Measurements from ENCODE around the gene PPP1R1B.

The PPP1R1B gene

GRCh38 chr17:39658760-39659159 lies 32.0 kb downstream of the PPP1R1B start:
- no peak for DNase-seq

- DNase-seq, result no peak
Measured at GRCh38 chr17:39659279-39660010, 32.7 kb downstream of the PPP1R1B start.

GRCh38 chr17:39660011-39660360 lies 33.2 kb downstream of the PPP1R1B start:
- DNase-seq, result no peak

- DNase-seq, result no peak
Measured at GRCh38 chr17:39660397-39661385, 33.9 kb downstream of the PPP1R1B start.

GRCh38 chr17:39661744-39662541 lies 35.2 kb downstream of the PPP1R1B start:
- no peak for DNase-seq

GRCh38 chr17:39662551-39663339 lies 36.0 kb downstream of the PPP1R1B start:
- DNase-seq, result no peak

GRCh38 chr17:39663340-39663687 lies 36.6 kb downstream of the PPP1R1B start:
- DNase-seq, result no peak

GRCh38 chr17:39663688-39664580 lies 37.2 kb downstream of the PPP1R1B start:
- DNase-seq, result no peak

- no peak for DNase-seq
Measured at GRCh38 chr17:39664581-39665561, 38.1 kb downstream of the PPP1R1B start, which contains the start of gene TCAP. Gene TCAP, plus strand, starts transcription at chr17:39665349. Its CDS starts 11 bp downstream, at chr17:39665360.

GRCh38 chr17:39665642-39666224 lies 39.0 kb downstream of the PPP1R1B start:
- no peak for DNase-seq

GRCh38 chr17:39666231-39666600 lies 39.5 kb downstream of the PPP1R1B start:
- no peak for DNase-seq

- DNase-seq, result no peak
Measured at GRCh38 chr17:39666601-39667261, 40.0 kb downstream of the PPP1R1B start.

GRCh38 chr17:39667262-39667944 lies 40.7 kb downstream of the PPP1R1B start:
- DNase-seq, result no peak

GRCh38 chr17:39667945-39668924 lies 41.5 kb downstream of the PPP1R1B start, which contains the start of gene PNMT:
Gene PNMT, plus strand, starts transcription at chr17:39668453. Its CDS starts 23 bp downstream, at chr17:39668476.
- DNase-seq, result no peak

GRCh38 chr17:39669897-39670735 lies 43.4 kb downstream of the PPP1R1B start:
- DNase-seq, result no peak

- no peak for DNase-seq
Measured at GRCh38 chr17:39670746-39671145, 44.0 kb downstream of the PPP1R1B start.

All from cerebellar nuclear complex (tissue), 1 donor.